Measurements from ENCODE around the gene SH2D2A. TPM values are rescaled to one million over a fixed set of nuclear protein-coding genes. Genes with fewer than 3 reads are reported as not detected.
A peak's percentile ranks its signal among the peaks of the same experiment; 100 is the strongest.

SH2D2A gene
- total RNA-seq, 1 donor from 2014 or later = 4.9 TPM

DNA sequence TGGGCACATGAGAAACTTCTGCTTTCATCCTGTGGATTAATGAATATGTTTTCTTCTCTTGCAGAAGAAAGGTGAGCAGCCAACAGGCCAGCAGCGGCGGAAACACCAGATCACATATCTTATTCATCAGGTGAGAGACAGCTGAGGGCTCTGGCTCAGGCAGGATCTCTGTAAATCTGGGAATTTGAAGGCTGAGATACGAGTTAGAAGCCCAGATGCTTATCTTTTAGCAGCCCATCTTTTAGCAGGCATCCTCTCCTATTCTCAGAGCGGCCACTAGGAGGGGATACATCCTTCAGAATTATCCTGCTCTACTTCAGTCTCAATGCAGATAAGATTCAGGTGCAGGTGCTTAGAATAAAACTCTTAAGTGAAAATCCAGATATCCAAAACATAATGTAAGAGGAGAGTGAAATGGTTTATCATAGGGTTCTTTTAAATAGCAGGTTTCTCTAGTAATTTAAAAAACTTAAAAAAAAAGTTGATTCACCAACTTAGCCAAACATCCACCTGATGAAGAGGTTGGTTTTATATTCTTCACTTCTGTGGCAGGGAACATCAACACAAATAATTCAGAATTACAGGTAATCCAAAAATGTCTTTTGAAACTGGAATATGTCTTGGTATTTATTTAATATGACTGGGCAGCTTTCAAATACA, 19.3 kb downstream of the SH2D2A start:
- no peak for TF ChIP-seq POLR2A (IDR thresholded peaks at IDR 0.05)
- TF ChIP-seq POLR2AphosphoS5 (IDR thresholded peaks at IDR 0.05; ENCODE audit: insufficient read depth in 1 of 2, low read depth in 1 of 2) = peak in 1 of 2 donors; percentile 20
- TF ChIP-seq, protein P1, sequence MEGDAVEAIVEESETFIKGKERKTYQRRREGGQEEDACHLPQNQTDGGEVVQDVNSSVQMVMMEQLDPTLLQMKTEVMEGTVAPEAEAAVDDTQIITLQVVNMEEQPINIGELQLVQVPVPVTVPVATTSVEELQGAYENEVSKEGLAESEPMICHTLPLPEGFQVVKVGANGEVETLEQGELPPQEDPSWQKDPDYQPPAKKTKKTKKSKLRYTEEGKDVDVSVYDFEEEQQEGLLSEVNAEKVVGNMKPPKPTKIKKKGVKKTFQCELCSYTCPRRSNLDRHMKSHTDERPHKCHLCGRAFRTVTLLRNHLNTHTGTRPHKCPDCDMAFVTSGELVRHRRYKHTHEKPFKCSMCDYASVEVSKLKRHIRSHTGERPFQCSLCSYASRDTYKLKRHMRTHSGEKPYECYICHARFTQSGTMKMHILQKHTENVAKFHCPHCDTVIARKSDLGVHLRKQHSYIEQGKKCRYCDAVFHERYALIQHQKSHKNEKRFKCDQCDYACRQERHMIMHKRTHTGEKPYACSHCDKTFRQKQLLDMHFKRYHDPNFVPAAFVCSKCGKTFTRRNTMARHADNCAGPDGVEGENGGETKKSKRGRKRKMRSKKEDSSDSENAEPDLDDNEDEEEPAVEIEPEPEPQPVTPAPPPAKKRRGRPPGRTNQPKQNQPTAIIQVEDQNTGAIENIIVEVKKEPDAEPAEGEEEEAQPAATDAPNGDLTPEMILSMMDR (IDR thresholded peaks at IDR 0.05) = peak in 2 of 3 experiments; percentile 35 to 60
- Histone ChIP-seq H3K4me3 (no peak overlapping the region), H3K36me3 (peaks cover 0 to 68% of the 10 kb centered on the region in 2 donors), H3K9me3 (no peaks in the 10 kb centered on the region), H3K27ac (no peak overlapping the region), H3K4me1 (peaks cover 15% of the 10 kb centered on the region), H3K27me3 (no peaks in the 10 kb centered on the region)
- no peak for DNase-seq (ENCODE audit: extremely low spot score in 2 of 2)
- intact Hi-C loops (cut with DNase I) = no loop called here

DNA sequence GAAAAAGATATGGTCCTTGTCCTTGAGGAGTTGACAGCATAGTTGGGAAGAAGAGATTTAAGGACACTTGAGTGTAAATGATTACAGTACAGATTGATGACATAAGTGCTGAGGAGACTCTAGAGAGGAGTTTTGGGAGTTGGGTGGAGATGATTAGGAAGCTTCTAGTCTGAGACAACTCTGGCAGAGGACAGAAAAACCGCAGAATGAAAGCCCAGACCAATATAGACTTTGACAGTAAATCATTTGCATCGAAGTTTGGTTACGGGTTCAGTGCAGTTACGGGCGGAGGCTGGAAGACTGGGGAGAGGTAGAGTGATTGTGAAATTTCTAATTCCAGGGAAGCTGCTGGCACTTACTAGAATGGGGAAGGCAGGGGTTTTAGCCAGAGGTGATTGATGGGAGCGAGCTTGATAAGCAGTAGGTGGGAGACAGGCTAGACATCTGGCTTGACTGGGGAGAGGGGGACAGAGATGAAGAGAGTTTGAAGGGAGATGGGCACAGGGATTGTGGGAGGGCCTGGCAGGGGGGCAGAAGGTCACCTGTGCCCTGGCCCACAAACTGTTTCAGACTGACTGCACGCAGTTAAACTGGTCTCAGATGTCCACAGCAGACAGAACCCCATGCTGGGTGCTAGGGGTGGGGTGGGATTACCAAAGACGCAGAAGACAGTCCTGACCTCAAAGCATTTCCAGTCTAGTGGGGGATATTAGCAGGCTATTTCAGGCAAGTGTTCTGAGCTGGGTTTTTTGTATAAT, 20.1 kb downstream of the SH2D2A start:
- TF ChIP-seq POLR2A (IDR thresholded peaks at IDR 0.05) (no peak), POLR2AphosphoS5 (IDR thresholded peaks at IDR 0.05; ENCODE audit: insufficient read depth in 1 of 2, low read depth in 1 of 2) (no peak)
- TF ChIP-seq, protein P1 (IDR thresholded peaks at IDR 0.05) = no peak
- H3K27me3 ChIP-seq = no peaks in the 10 kb centered on the region
- intact Hi-C loops (cut with DNase I) = no loop called here
- no peak overlapping the region for H3K27ac ChIP-seq
- H3K9me3 ChIP-seq = no peaks in the 10 kb centered on the region
- DNase-seq (ENCODE audit: extremely low spot score in 2 of 2) = no peak
- peaks cover 0 to 76% of the 10 kb centered on the region in 2 donors for H3K36me3 ChIP-seq
- peaks cover 9% of the 10 kb centered on the region for H3K4me1 ChIP-seq
- no peak overlapping the region for H3K4me3 ChIP-seq

DNA sequence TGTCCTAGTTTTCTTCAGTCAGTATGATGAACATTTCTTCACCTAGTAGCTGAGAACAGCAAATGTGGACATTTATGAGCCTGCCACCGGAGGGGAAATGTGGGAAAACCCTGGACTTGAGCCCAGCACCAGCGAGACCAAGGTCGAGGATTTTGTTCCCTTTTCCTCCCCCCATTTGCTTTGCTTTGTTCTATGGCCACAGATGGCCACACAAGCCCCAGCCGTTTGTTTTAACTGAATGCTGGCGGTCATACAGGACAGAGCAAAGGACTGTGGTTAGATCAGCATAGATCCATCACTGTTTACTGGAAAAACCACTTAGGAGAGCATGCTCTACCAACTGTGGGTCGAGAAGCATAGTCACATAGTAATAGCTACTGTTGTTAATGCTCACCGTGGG, 20.9 kb downstream of the SH2D2A start:
- no peak for DNase-seq (ENCODE audit: extremely low spot score in 2 of 2)
- Histone ChIP-seq H3K4me1 (peaks cover 2% of the 10 kb centered on the region), H3K27ac (no peak overlapping the region), H3K4me3 (no peak overlapping the region), H3K27me3 (no peaks in the 10 kb centered on the region), H3K36me3 (peaks cover 0 to 80% of the 10 kb centered on the region in 2 donors), H3K9me3 (no peaks in the 10 kb centered on the region)
- TF ChIP-seq, protein P1 (IDR thresholded peaks at IDR 0.05) = no peak
- TF ChIP-seq POLR2A (IDR thresholded peaks at IDR 0.05) (no peak), POLR2AphosphoS5 (IDR thresholded peaks at IDR 0.05; ENCODE audit: insufficient read depth in 1 of 2, low read depth in 1 of 2) (no peak)
- intact Hi-C loops (cut with DNase I) = no loop called here

DNA sequence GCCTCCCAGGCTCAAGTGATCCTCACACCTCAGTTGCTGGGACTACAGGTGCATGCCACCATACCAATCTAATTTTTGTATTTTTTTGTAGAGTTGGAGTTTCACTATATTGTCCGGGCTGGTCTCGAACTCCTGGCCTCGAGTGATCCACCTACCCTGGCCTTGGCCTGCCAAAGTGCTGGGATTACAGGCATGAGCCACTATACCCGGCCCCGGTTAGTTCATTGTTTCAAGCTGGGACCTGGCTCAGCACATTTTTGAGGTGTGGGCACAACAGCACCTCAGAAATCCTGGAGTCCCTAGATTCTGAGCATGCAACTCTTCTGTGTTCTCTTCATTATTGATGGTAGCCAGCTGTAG, 21.3 kb downstream of the SH2D2A start:
- TF ChIP-seq POLR2AphosphoS5 (IDR thresholded peaks at IDR 0.05; ENCODE audit: insufficient read depth in 1 of 2, low read depth in 1 of 2) (no peak), POLR2A (IDR thresholded peaks at IDR 0.05) (no peak)
- TF ChIP-seq, protein P1 (IDR thresholded peaks at IDR 0.05) = no peak
- no peaks in the 10 kb centered on the region for H3K4me1 ChIP-seq
- no peaks in the 10 kb centered on the region for H3K9me3 ChIP-seq
- no peak for DNase-seq (ENCODE audit: extremely low spot score in 2 of 2)
- intact Hi-C loops (cut with DNase I) = no loop called here
- no peak overlapping the region for H3K27ac ChIP-seq
- H3K4me3 ChIP-seq = no peak overlapping the region
- peaks cover 0 to 75% of the 10 kb centered on the region in 2 donors for H3K36me3 ChIP-seq
- H3K27me3 ChIP-seq = no peaks in the 10 kb centered on the region
